ENCODE measurements around the gene RBM18. TPM values are rescaled to one million over a fixed set of nuclear protein-coding genes. Genes with fewer than 3 reads are reported as not detected.

RBM18 gene, protein sequence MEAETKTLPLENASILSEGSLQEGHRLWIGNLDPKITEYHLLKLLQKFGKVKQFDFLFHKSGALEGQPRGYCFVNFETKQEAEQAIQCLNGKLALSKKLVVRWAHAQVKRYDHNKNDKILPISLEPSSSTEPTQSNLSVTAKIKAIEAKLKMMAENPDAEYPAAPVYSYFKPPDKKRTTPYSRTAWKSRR
- 6.2 and 6.4 TPM in 2 replicates for total RNA-seq

DNA sequence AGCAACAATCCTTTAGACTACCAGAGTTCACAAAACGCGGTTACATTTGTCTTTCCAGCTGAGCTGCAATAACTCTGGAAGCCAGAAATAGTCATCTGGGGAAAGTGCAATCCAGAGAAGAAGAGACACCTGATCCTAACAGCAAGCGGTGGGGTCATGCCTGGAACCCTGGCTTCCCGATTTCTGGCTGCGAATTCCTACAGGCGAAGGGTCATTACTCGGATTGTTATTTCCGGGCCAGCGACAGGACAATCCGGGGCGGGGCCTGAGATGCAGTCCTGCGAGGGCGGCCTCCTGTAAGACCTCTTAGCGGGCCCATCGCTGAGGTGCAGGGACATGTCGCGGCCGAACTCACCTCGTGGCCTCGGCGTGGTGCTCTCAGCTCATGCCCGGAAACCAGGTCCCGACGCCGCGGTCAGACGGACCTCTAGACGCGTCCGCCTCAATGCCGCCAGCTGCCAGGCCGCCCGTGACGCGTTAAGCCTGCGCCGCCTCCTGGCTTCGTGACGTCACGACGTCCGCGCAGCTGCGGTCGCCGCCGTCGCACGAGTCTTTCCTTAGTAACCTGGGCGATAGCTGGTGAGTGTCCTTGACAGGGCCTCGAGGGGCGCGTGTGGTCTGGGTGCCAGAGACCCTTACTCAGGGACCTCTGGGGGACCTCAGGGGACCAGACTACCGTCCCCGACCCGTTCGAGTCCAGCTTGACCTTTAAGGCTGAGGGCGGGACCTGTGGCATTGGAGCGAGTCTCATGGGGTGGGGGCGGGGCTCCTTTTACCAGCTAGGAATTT is at the start of gene RBM18, which contains the start of gene MRRF:
TSS of gene RBM18 (minus strand) at position 481 of the 789 bp plus-strand sequence. CDS start 3,348 bp downstream, outside the sequence.
TSS of gene MRRF (plus strand) at position 523 of the 789 bp plus-strand sequence. CDS start 6,010 bp downstream, outside the sequence.

DNA sequence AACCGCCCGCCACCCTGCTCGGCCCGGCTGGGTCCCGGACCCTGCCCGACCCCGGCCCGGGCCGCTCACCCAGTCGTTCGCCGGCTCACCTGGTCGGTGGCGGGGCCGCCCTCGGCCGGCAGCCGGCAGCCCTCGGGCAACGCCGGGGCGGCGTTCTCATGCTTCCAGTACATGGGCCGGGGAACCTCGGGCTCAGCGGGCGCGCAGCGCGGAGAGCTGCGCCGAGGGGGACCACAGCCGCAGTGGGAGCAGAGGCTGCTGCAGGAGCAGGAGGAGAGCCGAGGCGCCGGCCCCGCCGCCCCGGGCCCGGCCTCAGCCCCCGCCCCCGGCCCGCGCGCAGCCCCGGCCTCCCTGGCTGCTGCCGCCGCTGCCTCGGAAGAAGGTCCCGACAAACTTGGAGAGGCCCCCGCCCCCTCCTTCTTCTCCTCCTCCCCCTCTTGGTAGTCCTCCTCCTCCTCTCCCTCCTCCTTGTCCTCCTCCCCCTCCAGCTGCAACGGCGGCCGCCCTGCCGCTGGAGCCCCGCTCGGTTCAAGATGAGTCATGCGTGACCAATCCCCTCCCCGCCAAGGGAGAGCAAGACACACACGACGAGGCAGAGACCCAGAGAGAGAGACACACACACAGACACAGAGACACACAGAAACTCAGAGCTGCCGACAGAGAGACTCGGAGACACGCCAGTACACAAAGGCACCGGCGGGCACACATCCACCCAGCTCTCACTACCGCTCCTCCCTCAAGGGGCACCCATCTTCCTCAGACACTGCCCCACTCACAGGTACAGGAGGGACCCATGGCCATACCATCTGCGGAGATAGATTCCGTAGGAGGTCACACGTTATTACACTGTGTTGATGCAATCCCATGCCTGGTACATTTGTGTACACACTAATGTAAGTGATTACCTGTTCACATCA is 35.8 kb downstream of the RBM18 start, which contains the start of gene LHX6:
TSS of gene LHX6 (minus strand) at position 390 of the 917 bp plus-strand sequence. CDS start at position 173, 217 bp downstream.

Other genes with a start within 250 kb of the RBM18 start
- 3.7 TPM in 2 replicates for gene TTLL11, start 171.5 kb downstream of the RBM18 start, total RNA-seq
- gene NDUFA8, start 105.1 kb downstream of the RBM18 start, total RNA-seq = 52.3 and 60.0 TPM in 2 replicates
- gene MORN5, start 104.9 kb downstream of the RBM18 start, total RNA-seq = not detected in 2 replicates
- gene LHX6, start 35.9 kb downstream of the RBM18 start, total RNA-seq = not detected in 2 replicates
- 36.0 and 36.3 TPM in 2 replicates for gene MRRF, start within 50 bp of the RBM18 start, total RNA-seq
- 51.6 and 55.0 TPM in 2 replicates for gene PTGS1, start 106.2 kb upstream of the RBM18 start, total RNA-seq
- gene OR1J1, start 213.1 kb upstream of the RBM18 start, total RNA-seq = not detected in 2 replicates
- gene OR1J2, start 246.0 kb upstream of the RBM18 start, total RNA-seq = not detected in 2 replicates